CD4-positive, alpha-beta T cell treated with Interleukin-4 for 1 hour (primary cell): ENCODE results near the gene ADARB1.

Source experiments
- DNase-seq, 2 donors: peaks; one replicate each; pipeline ENCODE4 v3.0.0-alpha.2; 2020 to 2022

ADARB1 gene

GRCh38 chr21:45210461-45210983, 136.1 kb downstream of the ADARB1 start:
- no peak for DNase-seq

- DNase-seq: no peak
These were observed 137.3 kb downstream of the ADARB1 start for GRCh38 chr21:45211661-45212060.

- DNase-seq: no peak
These were observed 139.0 kb downstream of the ADARB1 start for GRCh38 chr21:45213392-45213791.

GRCh38 chr21:45215213-45215612, 140.8 kb downstream of the ADARB1 start:
- no peak for DNase-seq

GRCh38 chr21:45217010-45217409, 142.6 kb downstream of the ADARB1 start:
- no peak for DNase-seq

- no peak for DNase-seq
These were observed 145.1 kb downstream of the ADARB1 start for GRCh38 chr21:45219517-45219916.

- DNase-seq: no peak
These were observed 145.7 kb downstream of the ADARB1 start for GRCh38 chr21:45220071-45220481.

GRCh38 chr21:45220714-45221490, 146.5 kb downstream of the ADARB1 start:
- no peak for DNase-seq

GRCh38 chr21:45222001-45222400, 147.6 kb downstream of the ADARB1 start:
- DNase-seq: no peak

- peak in 1 of 2 donors; percentile 23 for DNase-seq
These were observed 149.1 kb downstream of the ADARB1 start for GRCh38 chr21:45223236-45224185.

- peak; percentile 66 to 76 for DNase-seq
These were observed 150.0 kb downstream of the ADARB1 start for GRCh38 chr21:45224189-45224938.

- no peak for DNase-seq
These were observed 150.8 kb downstream of the ADARB1 start for GRCh38 chr21:45225041-45225740.

GRCh38 chr21:45225741-45226327, 151.5 kb downstream of the ADARB1 start:
- DNase-seq: no peak

GRCh38 chr21:45226540-45227326, 152.4 kb downstream of the ADARB1 start:
- peak; percentile 18 to 55 for DNase-seq

- DNase-seq: no peak
These were observed 153.4 kb downstream of the ADARB1 start for GRCh38 chr21:45227735-45228134.

GRCh38 chr21:45228171-45228641, 153.8 kb downstream of the ADARB1 start:
- DNase-seq: peak; percentile 60 to 76

- no peak for DNase-seq
These were observed 154.4 kb downstream of the ADARB1 start for GRCh38 chr21:45228656-45229240.

GRCh38 chr21:45231705-45232104, 157.3 kb downstream of the ADARB1 start:
- no peak for DNase-seq

GRCh38 chr21:45234127-45234526, 159.7 kb downstream of the ADARB1 start:
- no peak for DNase-seq

- no peak for DNase-seq
These were observed 160.6 kb downstream of the ADARB1 start for GRCh38 chr21:45234965-45235364.
